GM18873 (cell line): ENCODE data around the gene NPTXR.
"Not testable (repeated sequence)": the region's sequence is repeated elsewhere in the genome, so short reads cannot be mapped to it uniquely, and the experiment has no call there.

Experiments used
- ATAC-seq: cut with Tn5 transposase; IDR thresholded peaks from one replicate; pipeline ENCODE4 v1.9.1; 2021; ENCODE audit warnings: mild to moderate bottlenecking, moderate library complexity, moderate number of reproducible peaks; ENCODE audit not compliant: unreplicated experiment, low FRiP score

NPTXR gene

GRCh38 chr22:38853883-38854282, 10.1 kb upstream of the NPTXR start:
- not testable (repeated sequence) for ATAC-seq

DNA sequence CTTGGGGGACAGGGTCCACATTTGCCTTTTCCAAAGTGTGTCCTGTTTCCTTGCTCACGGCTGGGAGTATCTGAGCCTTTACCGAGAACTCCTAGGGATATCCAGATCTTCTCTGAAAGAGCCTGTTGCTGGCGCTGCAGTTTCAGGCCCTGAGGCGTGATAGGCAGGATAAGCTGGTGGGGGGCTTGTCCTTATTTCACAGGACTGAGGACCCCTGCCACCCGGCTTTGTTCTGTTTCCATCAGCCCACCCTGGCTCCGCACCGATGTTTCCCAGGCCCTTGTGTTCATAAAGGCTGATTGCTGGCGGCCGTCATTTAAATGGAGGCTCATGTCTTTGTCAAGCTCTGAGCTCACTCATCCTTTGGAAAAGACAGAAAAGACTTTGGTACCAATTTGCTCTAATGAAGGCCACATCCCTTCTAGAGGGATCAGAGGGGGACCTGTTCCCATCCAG, 9.4 kb upstream of the NPTXR start:
- no peak for ATAC-seq

- no peak for ATAC-seq
These were observed 8.7 kb upstream of the NPTXR start for GRCh38 chr22:38852522-38852921.

DNA sequence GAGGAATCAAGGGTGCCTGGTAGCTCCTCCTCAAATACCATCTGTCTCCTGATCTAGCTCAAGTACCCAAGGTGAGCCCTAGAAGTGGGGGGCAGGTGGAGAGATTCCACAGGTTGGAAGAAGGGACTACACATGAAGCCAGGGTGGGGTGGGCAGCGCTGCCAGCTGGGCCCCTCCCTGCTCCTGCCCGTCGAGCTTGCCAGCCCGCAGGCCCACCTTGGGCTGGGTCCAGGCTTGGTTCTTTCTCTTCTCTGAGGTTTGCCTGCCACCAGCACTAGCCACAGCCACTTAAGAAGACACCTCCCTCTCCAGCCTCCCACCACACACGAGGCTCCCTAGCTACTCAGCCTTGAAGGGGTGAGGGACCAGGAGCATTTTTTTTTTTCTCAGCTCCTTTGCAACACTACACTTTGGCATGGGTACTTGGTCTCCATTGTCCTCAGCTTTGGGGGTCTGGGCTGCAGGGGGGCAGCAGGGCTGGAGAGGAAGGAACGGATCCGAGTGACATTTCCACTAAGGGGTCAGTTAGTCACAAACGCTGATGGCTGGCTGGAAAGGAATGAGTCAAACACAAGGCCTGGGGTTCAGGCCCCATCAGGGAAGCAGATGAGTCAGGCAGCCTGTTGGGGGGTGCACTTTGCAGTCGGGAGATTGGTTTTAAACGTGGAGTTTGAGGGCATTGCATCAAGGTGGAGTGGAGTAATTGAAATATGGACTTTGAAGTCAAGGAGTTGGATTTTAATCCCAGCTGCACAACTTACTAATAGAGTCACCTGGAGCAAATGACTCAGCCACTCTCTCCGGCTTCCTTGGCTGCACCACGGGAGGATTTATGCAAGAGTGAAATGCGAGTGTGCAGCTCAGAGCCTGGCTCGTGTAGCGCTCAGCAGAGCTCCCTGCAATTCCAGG, 7.4 kb upstream of the NPTXR start:
- no peak for ATAC-seq

DNA sequence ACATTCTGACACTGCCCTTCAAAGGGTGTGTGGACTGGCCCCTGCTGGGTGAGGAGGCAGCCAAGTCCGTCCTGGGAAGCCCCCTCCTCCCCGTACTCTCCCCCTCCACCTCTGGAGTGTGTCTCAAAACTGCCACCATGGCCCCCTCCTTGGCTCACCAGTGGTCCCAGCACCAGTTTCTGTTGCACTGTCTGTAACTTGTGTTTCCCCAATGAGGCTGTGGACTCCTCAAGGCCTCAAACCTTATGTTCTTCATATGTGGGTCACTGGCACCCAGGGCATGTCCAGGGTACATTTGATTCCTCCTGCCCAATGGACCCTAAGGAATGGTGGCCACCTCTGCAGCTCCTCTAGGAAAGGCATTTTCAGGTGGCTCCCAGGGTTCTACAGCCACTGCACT, 6.6 kb upstream of the NPTXR start:
- ATAC-seq: no peak

- no peak for ATAC-seq
These were observed 6.0 kb upstream of the NPTXR start for GRCh38 chr22:38849811-38850210.

DNA sequence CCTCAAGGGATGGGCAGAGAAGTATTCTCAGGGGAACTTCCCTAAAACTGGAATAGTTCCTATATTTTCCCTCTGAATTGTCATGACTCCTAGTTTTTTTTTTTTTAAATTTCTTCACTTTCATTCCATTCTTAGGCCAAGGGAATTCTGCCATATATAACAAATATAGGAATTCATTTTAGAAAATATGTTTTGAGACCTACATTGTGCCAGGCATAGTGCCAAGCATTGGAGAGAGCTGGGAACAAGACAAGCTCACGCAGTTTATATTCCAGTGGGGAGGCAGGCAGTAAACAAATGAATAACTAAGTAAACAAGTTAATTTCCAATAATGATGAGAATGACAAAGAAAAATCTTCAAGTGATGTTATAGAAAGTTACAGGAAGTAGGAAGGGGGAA, 2.6 kb upstream of the NPTXR start:
- no peak for ATAC-seq

GRCh38 chr22:38845004-38845740, 1.3 kb upstream of the NPTXR start:
- ATAC-seq: no peak

DNA sequence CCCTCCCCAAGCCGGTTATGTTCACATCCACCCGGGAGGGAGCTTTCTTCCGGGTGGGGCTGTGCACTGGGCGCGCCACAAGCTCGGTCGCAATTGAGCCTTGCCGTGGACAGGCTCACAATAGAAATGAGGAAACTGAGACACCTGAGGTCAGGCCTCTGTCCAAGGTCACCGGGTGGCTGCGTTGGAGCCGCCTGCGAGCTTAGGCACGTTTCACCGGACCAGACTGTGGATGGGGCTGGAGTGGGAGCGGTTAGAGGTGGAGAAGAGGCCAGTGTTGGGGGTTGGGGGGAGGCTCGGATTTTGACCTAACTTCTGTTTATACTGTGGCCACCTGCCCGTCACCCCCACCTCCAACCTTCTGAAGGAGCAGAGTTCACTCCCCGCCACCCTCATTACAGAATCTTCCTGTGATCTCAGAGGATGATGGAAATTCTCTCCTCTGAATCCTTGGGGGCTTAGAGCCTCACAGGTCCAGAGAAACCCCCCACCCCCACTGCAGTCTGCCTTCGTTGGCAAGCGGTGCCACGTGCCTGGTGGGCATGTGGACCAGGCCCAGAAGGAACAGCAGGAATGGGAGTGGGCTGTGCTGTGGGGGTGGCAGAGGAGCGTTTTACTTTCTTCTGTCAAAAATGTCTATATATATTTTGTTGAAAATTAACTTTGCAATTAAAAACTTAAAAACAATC, 631 bp upstream of the NPTXR start:
- no peak for ATAC-seq

GRCh38 chr22:38843201-38843656, 599 bp downstream of the NPTXR start:
- ATAC-seq: no peak

DNA sequence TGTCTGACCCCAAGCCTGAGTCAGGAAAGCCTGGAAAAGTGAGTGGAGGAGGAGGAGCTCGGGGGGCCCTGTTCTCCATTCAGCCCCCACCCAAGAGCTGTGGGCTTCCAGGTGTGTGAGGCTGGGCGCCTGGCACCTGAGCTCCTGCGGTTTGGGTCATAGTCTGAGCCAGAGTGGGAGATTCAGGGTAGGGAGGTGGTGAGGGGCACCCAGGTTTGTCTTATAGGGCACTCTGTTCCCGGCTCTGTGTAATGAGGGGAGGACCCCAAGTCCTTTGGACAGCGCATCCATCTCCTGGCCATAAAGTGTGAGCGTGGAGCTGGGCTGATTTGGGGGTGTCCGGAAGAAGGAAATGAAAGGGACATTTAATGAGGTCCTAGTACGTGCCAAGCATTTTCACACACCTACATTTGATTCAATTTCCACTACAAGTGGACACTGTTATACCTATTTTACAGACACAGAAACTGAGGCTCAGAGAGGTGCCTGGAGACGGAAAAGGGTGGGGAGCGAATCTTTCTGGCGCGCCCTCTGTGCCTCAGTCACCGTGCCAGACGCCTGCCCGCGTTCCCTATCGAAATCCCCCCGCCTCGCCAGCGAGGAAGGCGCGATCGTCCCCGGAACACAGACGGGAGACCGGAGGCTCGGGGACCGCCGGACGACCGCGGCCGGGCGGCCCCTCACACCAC, 1.2 kb downstream of the NPTXR start:
- no peak for ATAC-seq

DNA sequence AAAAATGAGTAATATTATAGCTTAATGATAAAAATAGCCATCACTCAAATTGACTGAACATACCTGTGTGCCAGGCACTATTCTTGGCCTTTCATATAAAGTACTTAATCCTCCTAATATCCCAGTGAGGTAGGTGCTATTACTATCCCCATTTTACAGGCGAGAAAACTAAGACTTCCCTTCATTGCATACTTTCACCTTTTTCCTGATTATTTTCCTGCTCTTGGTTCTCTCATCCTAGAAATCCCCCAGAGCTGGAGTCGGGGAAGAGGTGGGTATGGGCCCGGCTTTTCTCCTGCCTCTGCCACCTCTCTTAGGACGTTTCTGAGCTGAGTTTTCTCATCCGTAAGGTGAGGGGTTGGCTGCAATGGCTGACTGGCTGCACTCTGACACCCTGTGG, 2.2 kb downstream of the NPTXR start:
- ATAC-seq: no peak

DNA sequence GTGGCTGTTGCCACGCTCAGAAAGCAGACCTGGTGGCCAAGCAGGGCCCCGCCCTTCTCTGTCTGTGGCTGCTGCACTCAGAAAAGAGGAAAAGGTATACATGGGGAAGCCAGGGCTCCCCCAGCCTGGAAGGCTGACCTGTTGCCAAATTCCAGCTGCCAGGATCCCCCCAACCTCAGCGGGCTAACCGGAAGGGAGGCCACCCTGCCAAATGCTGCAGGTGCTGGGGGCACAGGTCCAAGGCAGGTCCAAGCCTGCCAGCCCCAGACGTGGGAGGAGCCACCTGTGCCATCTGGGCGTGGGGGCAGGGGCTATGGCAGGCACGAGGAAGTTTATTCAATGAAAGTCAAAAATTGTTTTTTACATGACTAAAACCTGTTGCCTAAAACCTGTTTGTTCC, 2.6 kb downstream of the NPTXR start:
- ATAC-seq: no peak

DNA sequence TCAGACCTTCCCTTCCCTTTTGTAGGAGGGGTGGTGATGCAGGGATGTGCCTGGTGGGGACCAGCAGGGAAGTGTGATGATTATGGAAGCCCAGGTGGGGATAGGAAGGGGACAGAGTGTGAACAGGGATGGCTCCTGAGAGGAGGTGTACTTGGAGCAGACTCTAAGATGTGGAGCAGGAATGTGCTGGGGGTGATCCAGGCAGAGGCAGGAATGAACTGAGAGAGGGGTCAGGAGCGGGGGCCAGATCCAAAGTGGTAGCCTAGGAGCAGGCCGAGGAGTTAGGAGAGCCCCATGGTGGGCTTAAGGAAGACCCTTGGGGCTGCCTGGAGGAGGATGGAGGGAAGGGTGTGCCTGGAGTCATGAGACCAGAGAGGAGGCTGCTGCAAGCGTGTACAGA, 3.7 kb downstream of the NPTXR start:
- no peak for ATAC-seq

- no peak for ATAC-seq
These were observed 4.1 kb downstream of the NPTXR start for GRCh38 chr22:38839686-38840085.

DNA sequence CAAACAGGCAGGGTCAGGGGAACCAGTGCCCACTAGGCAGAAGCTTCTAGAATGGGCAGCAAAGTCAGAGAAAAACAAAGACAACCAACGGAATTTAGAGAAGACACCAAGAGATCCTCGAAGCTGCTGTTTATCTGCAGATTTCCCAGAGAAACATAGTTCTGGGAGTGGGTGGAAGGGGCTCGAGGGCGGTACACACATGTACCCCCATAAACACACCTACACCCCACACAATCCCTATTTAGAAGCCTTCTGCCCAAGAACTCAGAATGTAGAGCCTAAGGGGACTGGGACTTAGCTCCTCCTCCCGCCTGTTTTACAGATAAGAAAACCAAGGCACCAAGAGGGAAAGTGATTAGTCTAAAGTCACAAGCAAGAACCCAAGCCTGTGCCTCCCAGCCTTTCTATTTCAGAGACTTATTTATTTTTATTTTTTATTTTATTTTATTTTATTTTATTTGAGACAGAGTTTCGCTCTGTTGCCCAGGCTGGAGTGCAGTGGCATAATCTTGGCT, 6.4 kb downstream of the NPTXR start:
- ATAC-seq: no peak

DNA sequence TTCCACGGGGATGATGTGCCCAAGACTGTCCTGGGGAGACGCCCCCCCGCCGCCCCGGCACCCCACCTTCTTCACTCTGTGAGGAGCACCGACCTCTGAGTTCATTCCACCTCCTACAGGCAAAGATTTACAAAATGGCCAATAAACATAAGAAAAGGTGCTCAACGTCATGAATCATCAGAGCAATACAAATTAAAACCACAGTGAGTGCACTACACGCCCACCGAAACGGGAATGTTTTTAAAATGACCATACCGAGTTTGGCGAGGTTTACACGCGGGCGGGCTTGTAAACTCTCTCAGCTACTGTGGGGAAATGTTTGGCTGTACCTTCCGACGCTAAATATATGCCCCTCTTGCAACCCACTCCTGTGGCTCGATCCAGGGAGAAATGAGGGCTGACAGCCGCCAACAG, 7.9 kb downstream of the NPTXR start:
- ATAC-seq: no peak

DNA sequence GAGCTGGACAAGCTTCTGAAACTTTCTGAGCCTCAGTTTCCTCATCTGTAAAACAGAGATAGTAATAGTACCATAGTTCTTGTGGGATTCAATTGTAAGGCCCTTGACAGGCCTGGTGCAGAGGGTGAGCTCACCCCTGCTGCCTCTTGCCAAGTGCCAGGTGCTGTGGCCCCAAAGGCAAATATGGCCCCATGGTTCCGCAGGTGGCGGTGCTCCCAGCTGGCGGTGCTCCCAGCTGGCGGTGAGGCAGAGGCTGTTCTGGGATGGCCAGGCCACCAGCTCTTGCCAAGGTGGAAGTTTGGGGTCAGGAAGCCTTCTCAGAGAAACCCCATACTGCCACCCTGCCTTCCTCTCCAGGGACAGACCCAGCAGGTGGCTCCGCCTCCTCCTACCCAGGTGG, 8.8 kb downstream of the NPTXR start:
- no peak for ATAC-seq

GRCh38 chr22:38834215-38834953, 9.4 kb downstream of the NPTXR start:
- no peak for ATAC-seq

- ATAC-seq: no peak
These were observed 10.8 kb downstream of the NPTXR start for GRCh38 chr22:38833061-38833460.
